ENCODE data around the gene ATP13A1. TPM values are rescaled to one million over a fixed set of nuclear protein-coding genes. Genes with fewer than 3 reads are reported as not detected.
"Not testable (repeated sequence)": the region's sequence is repeated elsewhere in the genome, so short reads cannot be mapped to it uniquely, and the experiment has no call there.

The ATP13A1 gene
- total RNA-seq, 2 donors from 2014 or later, result 77.0 to 79.8 TPM

GRCh38 chr19:19697589-19697988 lies 34.1 kb upstream of the ATP13A1 start:
- Mint-ChIP-seq H3K9me3 (peaks cover 16% of the 10 kb centered on the region), H3K4me1 (no peaks in the 10 kb centered on the region), H3K27ac (no peak overlapping the region), H3K4me3 (no peak overlapping the region), H3K36me3 (ENCODE audit: low read depth) (peaks cover 10% of the 10 kb centered on the region), H3K27me3 (ENCODE audit: insufficient read depth) (no peaks in the 10 kb centered on the region)
- TF ChIP-seq CTCF (conservative IDR thresholded peaks at IDR 0.05), result no peak
- no peak overlapping the region for H3K27ac ChIP-seq (ENCODE audit: low read depth, low read length)
- H3K4me3 ChIP-seq (ENCODE audit: low read length), result no peak overlapping the region
- DNase-seq, result no peak
- no peaks in the 10 kb centered on the region for H3K4me1 ChIP-seq (ENCODE audit: control insufficient read depth, insufficient read depth, low read length)
- WGBS, 2 experiments (ENCODE audit: insufficient coverage in 1 of 2, insufficient read length in 1 of 2), result 89 to 100% methylated on average over 3 to 5 of the region's 5 CpGs
- H3K9me3 ChIP-seq (ENCODE audit: control insufficient read depth, low read length), result no peaks in the 10 kb centered on the region
- H3K36me3 ChIP-seq (ENCODE audit: control insufficient read depth, insufficient read depth, low read length), result no peaks in the 10 kb centered on the region
- no peaks in the 10 kb centered on the region for H3K27me3 ChIP-seq (ENCODE audit: control insufficient read depth, insufficient read depth, low read length, poor library complexity, severe bottlenecking)
- H3K9ac ChIP-seq (ENCODE audit: extremely low read depth, low read length, poor library complexity, severe bottlenecking), result no peak overlapping the region

DNA sequence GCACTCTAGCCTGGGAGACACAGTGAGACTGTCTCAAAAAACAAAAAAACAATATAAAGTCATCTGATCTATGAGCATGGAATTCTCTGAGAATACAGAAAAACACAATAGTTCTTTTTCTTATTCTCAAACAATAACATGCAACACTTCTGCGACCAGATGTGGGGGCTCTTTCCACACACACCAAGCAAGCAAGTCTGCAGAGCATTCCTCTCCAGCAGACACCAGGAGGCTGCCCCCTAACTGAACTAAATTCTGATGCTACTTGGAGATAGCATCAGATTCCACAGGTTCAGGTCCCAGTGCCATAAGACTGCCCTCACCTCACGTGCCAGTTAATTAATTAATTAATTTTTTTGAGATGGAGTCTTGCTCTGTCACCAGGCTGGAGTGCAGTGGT lies 32.9 kb upstream of the ATP13A1 start:
- H3K4me1 Mint-ChIP-seq, result no peaks in the 10 kb centered on the region
- Histone ChIP-seq H3K9me3 (ENCODE audit: control insufficient read depth, low read length) (no peaks in the 10 kb centered on the region), H3K27ac (ENCODE audit: low read depth, low read length) (no peak overlapping the region), H3K36me3 (ENCODE audit: control insufficient read depth, insufficient read depth, low read length) (no peaks in the 10 kb centered on the region), H3K4me1 (ENCODE audit: control insufficient read depth, insufficient read depth, low read length) (no peaks in the 10 kb centered on the region), H3K4me3 (ENCODE audit: low read length) (no peak overlapping the region), H3K9ac (ENCODE audit: extremely low read depth, low read length, poor library complexity, severe bottlenecking) (no peak overlapping the region), H3K27me3 (ENCODE audit: control insufficient read depth, insufficient read depth, low read length, poor library complexity, severe bottlenecking) (no peaks in the 10 kb centered on the region)
- H3K27ac Mint-ChIP-seq, result no peak overlapping the region
- TF ChIP-seq CTCF (conservative IDR thresholded peaks at IDR 0.05), result no peak
- H3K27me3 Mint-ChIP-seq (ENCODE audit: insufficient read depth), result no peaks in the 10 kb centered on the region
- WGBS, 2 experiments (ENCODE audit: insufficient coverage in 1 of 2, insufficient read length in 1 of 2), result 78 to 100% methylated on average over 1 to 2 of the region's 2 CpGs
- no peak for DNase-seq
- H3K4me3 Mint-ChIP-seq, result no peak overlapping the region
- peaks cover 12% of the 10 kb centered on the region for H3K9me3 Mint-ChIP-seq
- H3K36me3 Mint-ChIP-seq (ENCODE audit: low read depth), result peaks cover 10% of the 10 kb centered on the region

DNA sequence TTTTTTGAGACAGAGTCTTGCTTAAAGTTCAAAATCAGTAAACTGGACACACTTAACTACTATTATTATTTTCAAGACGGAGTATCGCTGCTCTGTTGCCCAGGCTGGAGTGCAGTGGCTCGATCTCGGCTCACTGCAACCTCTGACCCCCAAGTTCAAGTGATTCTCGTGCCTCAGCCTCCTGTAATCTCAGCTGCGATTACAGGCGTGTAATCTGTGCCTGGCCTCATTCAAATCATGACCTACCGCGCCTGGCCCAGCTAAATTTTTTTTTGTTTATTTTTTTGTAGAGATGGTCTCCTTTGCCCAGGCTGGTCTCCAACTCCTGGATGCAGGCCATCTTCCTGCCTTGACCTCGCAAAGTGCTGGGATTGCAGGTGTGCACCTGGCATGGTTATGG lies 28.2 kb upstream of the ATP13A1 start:
- H3K9me3 ChIP-seq (ENCODE audit: control insufficient read depth, low read length), result no peaks in the 10 kb centered on the region
- Mint-ChIP-seq H3K36me3 (ENCODE audit: low read depth) (peaks cover 2% of the 10 kb centered on the region), H3K4me3 (no peak overlapping the region), H3K9me3 (peaks cover 2% of the 10 kb centered on the region), H3K27me3 (ENCODE audit: insufficient read depth) (no peaks in the 10 kb centered on the region), H3K27ac (no peak overlapping the region), H3K4me1 (no peaks in the 10 kb centered on the region)
- 90 to 91% methylated on average over 10 of the region's 10 CpGs for WGBS, 2 experiments (ENCODE audit: insufficient coverage in 1 of 2, insufficient read length in 1 of 2)
- H3K27ac ChIP-seq (ENCODE audit: low read depth, low read length), result no peak overlapping the region
- DNase-seq, result no peak
- H3K4me1 ChIP-seq (ENCODE audit: control insufficient read depth, insufficient read depth, low read length), result no peaks in the 10 kb centered on the region
- H3K27me3 ChIP-seq (ENCODE audit: control insufficient read depth, insufficient read depth, low read length, poor library complexity, severe bottlenecking), result no peaks in the 10 kb centered on the region
- no peak overlapping the region for H3K9ac ChIP-seq (ENCODE audit: extremely low read depth, low read length, poor library complexity, severe bottlenecking)
- no peak for TF ChIP-seq CTCF (conservative IDR thresholded peaks at IDR 0.05)
- H3K36me3 ChIP-seq (ENCODE audit: control insufficient read depth, insufficient read depth, low read length), result no peaks in the 10 kb centered on the region
- H3K4me3 ChIP-seq (ENCODE audit: low read length), result no peak overlapping the region

DNA sequence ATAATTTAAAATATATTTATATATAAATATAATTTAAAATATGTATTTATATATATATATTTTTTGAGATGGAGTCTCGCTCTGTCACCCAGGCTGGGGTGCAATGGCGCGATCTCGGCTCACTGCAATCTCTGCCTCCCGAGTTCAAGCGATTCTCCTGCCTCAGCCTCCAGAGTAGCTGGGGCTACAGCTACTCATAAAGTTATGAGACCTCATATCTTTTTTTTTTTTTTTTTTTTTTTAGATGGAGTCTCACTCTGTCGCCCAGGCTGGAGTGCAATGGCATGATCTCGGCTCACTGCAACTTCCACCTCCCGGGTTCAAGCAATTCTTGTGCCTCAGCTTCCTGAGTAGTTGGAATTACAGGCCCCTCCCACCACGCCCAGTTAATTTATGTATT lies 25.5 kb upstream of the ATP13A1 start:
- not testable (repeated sequence) for H3K4me3 ChIP-seq (ENCODE audit: low read length); H3K36me3 ChIP-seq (ENCODE audit: control insufficient read depth, insufficient read depth, low read length); H3K27me3 ChIP-seq (ENCODE audit: control insufficient read depth, insufficient read depth, low read length, poor library complexity, severe bottlenecking); H3K4me3 Mint-ChIP-seq; H3K27ac Mint-ChIP-seq; H3K4me1 Mint-ChIP-seq; H3K27ac ChIP-seq (ENCODE audit: low read depth, low read length); H3K4me1 ChIP-seq (ENCODE audit: control insufficient read depth, insufficient read depth, low read length); H3K9me3 ChIP-seq (ENCODE audit: control insufficient read depth, low read length); H3K9ac ChIP-seq (ENCODE audit: extremely low read depth, low read length, poor library complexity, severe bottlenecking); H3K36me3 Mint-ChIP-seq (ENCODE audit: low read depth); H3K27me3 Mint-ChIP-seq (ENCODE audit: insufficient read depth); DNase-seq
- H3K9me3 Mint-ChIP-seq, result peaks cover 12% of the 10 kb centered on the region
- WGBS, 2 experiments (ENCODE audit: insufficient coverage in 1 of 2, insufficient read length in 1 of 2), result 94 to 98% methylated on average over 3 to 10 of the region's 10 CpGs
